Measurements from ENCODE around the gene TPPP.
"Not testable (repeated sequence)": the region's sequence is repeated elsewhere in the genome, so short reads cannot be mapped to it uniquely, and the experiment has no call there.

- not testable (repeated sequence) for TF ChIP-seq RFX5 (IDR thresholded peaks at IDR 0.05); CTCF (IDR thresholded peaks at IDR 0.05); BHLHE40 (IDR thresholded peaks at IDR 0.05; ENCODE audit: low read depth, low read length); PHF8 (IDR thresholded peaks at IDR 0.05; ENCODE audit: borderline replicate concordance, low read depth); RNF2 (IDR thresholded peaks at IDR 0.05; ENCODE audit: borderline replicate concordance, low read depth); KDM5A (IDR thresholded peaks at IDR 0.05); EP300 (IDR thresholded peaks at IDR 0.05); CHD2 (IDR thresholded peaks at IDR 0.05; ENCODE audit: low read length, partially characterized antibody); CBX8 (IDR thresholded peaks at IDR 0.05); ELK1 (IDR thresholded peaks at IDR 0.05; ENCODE audit: low read depth, low read length); RCOR1 (IDR thresholded peaks at IDR 0.05; ENCODE audit: low read depth, low read length); MAX (IDR thresholded peaks at IDR 0.05)
These were observed 10.9 kb downstream of the TPPP start for GRCh38 chr5:682216-682615.
